Memory B cell (primary cell): ENCODE measurements around the gene DICER1.
"Not testable (repeated sequence)": the region's sequence is repeated elsewhere in the genome, so short reads cannot be mapped to it uniquely, and the experiment has no call there.

ENCODE experiments used
- ATAC-seq: fragments of 150-1000 bp; cut with Tn5 transposase; 2 replicates; pipeline ENCODE4 v1.10.0; 2021; ENCODE audit warnings: low read depth, mild to moderate bottlenecking, moderate library complexity
- DNase-seq, 2 donors: peaks; one replicate each; pipeline ENCODE4 v3.0.0; 2022; ENCODE audit warnings: low spot score in 2 of 2
- H3K27ac Mint-ChIP-seq: one replicate; pipeline ENCODE4 v1.8.0; 2022; ENCODE audit warnings: mild to moderate bottlenecking, moderate library complexity, mixed read lengths
- H3K27me3 Mint-ChIP-seq: one replicate; pipeline ENCODE4 v1.8.0; 2022; ENCODE audit warnings: mixed read lengths
- H3K36me3 Mint-ChIP-seq: one replicate; pipeline ENCODE4 v1.8.0; 2022; ENCODE audit warnings: mild to moderate bottlenecking, mixed read lengths
- H3K4me1 Mint-ChIP-seq: one replicate; pipeline ENCODE4 v1.8.0; 2022; ENCODE audit warnings: mixed read lengths
- H3K4me3 Mint-ChIP-seq: one replicate; pipeline ENCODE4 v1.8.0; 2022; ENCODE audit warnings: mild to moderate bottlenecking, moderate library complexity, mixed read lengths
- H3K9me3 Mint-ChIP-seq: one replicate; pipeline ENCODE4 v1.8.0; 2022; ENCODE audit warnings: mixed read lengths

The DICER1 gene

DNA sequence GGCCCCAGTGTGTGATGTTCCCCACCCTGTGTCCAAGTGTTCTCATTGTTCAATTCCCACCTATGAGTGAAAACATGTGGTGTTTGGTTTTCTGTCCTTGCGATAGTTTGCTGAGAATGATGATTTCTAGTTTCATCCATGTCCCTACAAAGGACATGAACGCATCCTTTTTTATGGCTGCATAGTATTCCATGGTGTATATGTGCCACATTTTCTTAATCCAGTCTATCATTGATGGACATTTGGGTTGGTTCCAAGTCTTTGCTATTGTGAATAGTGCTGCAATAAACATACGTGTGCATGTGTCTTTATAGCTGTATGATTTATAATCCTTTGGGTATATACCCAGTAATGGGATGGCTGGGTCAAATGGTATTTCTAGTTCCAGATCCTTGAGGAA lies 18.3 kb upstream of the DICER1 start:
- not testable (repeated sequence) for H3K9me3 Mint-ChIP-seq, H3K36me3 Mint-ChIP-seq, H3K27ac Mint-ChIP-seq, H3K4me1 Mint-ChIP-seq, ATAC-seq, H3K27me3 Mint-ChIP-seq, H3K4me3 Mint-ChIP-seq, DNase-seq

DNA sequence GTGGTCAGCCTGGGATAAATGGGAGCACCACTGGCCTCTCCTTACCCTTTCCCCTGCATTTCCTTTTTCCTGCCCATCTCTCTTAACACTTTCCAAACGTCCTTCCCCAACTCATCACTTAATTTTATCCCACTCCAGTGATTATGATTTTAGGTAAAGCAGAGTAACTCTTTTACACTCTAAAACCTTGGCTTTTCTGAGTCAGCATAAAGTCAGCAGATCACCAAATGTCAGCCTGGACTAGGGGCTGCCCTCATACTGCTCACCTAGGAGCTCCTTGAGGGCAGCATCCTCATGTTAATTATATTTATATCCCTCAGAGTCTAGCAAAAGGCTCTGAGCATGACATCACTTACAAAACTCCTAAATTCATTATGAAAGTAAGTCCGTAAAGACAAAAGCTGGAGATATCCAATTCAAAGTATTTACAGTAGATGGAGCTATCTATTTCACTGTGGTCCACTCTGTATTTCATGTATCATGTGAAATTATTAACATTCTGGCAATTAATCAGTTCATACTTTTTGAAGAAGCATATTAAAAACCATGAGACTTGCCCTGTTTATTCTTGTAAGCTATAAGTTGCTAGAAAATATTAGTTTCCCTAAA lies 17.0 kb upstream of the DICER1 start:
- no peaks in the 10 kb centered on the region for H3K9me3 Mint-ChIP-seq
- no peaks in the 10 kb centered on the region for H3K4me1 Mint-ChIP-seq
- H3K36me3 Mint-ChIP-seq = peaks cover under 1% of the 10 kb centered on the region
- no peak overlapping the region for H3K27ac Mint-ChIP-seq
- DNase-seq (no peak), ATAC-seq (no peak)
- peaks cover 3% of the 10 kb centered on the region for H3K27me3 Mint-ChIP-seq
- H3K4me3 Mint-ChIP-seq = no peak overlapping the region

GRCh38 chr14:95173518-95173917 lies 16.2 kb upstream of the DICER1 start:
- Mint-ChIP-seq H3K4me3 (no peak overlapping the region), H3K36me3 (no peaks in the 10 kb centered on the region), H3K27ac (no peak overlapping the region), H3K27me3 (peaks cover 3% of the 10 kb centered on the region), H3K4me1 (no peaks in the 10 kb centered on the region), H3K9me3 (no peaks in the 10 kb centered on the region)
- ATAC-seq (no peak), DNase-seq (no peak)

GRCh38 chr14:95167177-95167576 lies 9.8 kb upstream of the DICER1 start:
- peaks cover 6% of the 10 kb centered on the region for H3K36me3 Mint-ChIP-seq
- H3K27ac Mint-ChIP-seq = no peak overlapping the region
- ATAC-seq = no peak
- no peak overlapping the region for H3K4me3 Mint-ChIP-seq
- H3K27me3 Mint-ChIP-seq = no peaks in the 10 kb centered on the region
- peaks cover 3% of the 10 kb centered on the region for H3K4me1 Mint-ChIP-seq
- no peak for DNase-seq
- peaks cover 3% of the 10 kb centered on the region for H3K9me3 Mint-ChIP-seq

DNA sequence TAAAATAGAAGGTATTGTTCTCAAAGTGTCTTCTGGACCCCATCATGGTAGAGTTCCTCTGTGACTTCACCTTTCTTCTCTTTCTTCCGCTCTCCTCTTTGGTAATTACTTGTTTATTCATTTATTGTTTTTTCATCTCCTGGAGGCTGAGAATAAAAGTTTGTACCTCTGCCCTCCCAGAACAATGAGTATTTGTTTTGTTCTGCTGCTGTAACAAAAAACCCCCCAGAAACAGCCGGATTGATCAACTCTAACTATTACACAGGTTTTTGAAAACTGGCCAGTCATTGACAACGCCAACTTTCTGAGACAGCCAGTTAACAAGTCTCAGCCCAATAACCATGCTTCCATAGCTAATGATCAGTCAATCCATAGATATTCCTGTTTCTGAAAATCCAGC lies 8.2 kb upstream of the DICER1 start:
- Mint-ChIP-seq H3K9me3 (peaks cover 3% of the 10 kb centered on the region), H3K27me3 (no peaks in the 10 kb centered on the region), H3K4me3 (no peak overlapping the region), H3K27ac (no peak overlapping the region), H3K36me3 (peaks cover 6% of the 10 kb centered on the region), H3K4me1 (peaks cover 3% of the 10 kb centered on the region)
- no peak for ATAC-seq
- DNase-seq = no peak

DNA sequence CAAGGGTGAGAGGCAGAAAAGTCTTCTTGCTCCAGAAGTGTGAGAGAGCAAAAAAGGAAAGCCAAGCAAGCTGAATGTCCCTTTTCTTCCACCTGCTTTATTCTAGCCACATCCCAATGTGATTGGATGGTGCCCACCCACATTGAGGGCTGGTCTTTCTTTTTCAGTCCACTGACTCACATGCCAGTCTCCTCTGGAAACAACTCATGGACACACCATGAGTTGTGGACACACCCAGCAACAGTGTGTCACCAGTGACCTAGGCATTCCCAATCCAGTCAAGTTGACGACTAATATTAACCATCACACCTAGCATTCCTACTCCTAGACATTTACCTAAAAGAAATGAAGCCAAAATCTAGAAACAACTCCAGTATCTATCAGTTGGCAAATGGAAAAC lies 7.2 kb upstream of the DICER1 start:
- Mint-ChIP-seq H3K27me3 (no peaks in the 10 kb centered on the region), H3K9me3 (peaks cover 3% of the 10 kb centered on the region), H3K4me1 (peaks cover 3% of the 10 kb centered on the region), H3K27ac (no peak overlapping the region), H3K4me3 (no peak overlapping the region), H3K36me3 (peaks cover 6% of the 10 kb centered on the region)
- ATAC-seq (no peak), DNase-seq (no peak)

GRCh38 chr14:95163666-95164065 lies 6.3 kb upstream of the DICER1 start:
- peaks cover 3% of the 10 kb centered on the region for H3K9me3 Mint-ChIP-seq
- no peak for ATAC-seq
- peaks cover 3% of the 10 kb centered on the region for H3K4me1 Mint-ChIP-seq
- no peak overlapping the region for H3K27ac Mint-ChIP-seq
- H3K4me3 Mint-ChIP-seq = no peak overlapping the region
- no peak for DNase-seq
- H3K36me3 Mint-ChIP-seq = peaks cover 6% of the 10 kb centered on the region
- no peaks in the 10 kb centered on the region for H3K27me3 Mint-ChIP-seq

- H3K36me3 Mint-ChIP-seq = peaks cover 6% of the 10 kb centered on the region
- ATAC-seq (no peak), DNase-seq (no peak)
- H3K4me1 Mint-ChIP-seq = peaks cover 4% of the 10 kb centered on the region
- H3K27me3 Mint-ChIP-seq = no peaks in the 10 kb centered on the region
- no peak overlapping the region for H3K4me3 Mint-ChIP-seq
- peaks cover 3% of the 10 kb centered on the region for H3K9me3 Mint-ChIP-seq
- H3K27ac Mint-ChIP-seq = no peak overlapping the region
These were observed 5.8 kb upstream of the DICER1 start for GRCh38 chr14:95163132-95163531.

- no peak for ATAC-seq
- no peaks in the 10 kb centered on the region for H3K27me3 Mint-ChIP-seq
- peaks cover 3% of the 10 kb centered on the region for H3K9me3 Mint-ChIP-seq
- DNase-seq = no peak
- peaks cover 6% of the 10 kb centered on the region for H3K36me3 Mint-ChIP-seq
- H3K4me3 Mint-ChIP-seq = no peak overlapping the region
- H3K27ac Mint-ChIP-seq = no peak overlapping the region
- H3K4me1 Mint-ChIP-seq = peaks cover 9% of the 10 kb centered on the region
These were observed 5.3 kb upstream of the DICER1 start for GRCh38 chr14:95162641-95163040.

DNA sequence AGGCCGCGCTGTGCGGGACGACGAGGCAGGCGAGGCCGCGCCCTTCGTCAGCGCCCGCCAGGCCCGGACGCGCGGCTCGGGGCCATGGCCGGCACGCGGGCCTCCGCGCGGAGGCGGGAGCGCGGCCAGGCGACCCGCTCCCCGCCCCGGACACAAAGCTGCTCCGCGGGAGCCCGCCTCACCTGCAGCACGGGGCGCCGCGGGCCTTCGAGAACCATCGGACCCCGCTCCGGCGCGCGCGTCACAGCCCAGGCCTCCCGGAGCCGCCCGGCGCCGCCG lies 342 bp downstream of the DICER1 start:
- H3K27ac Mint-ChIP-seq = peak overlapping the region; percentile 99
- H3K4me3 Mint-ChIP-seq = peak overlapping the region; percentile 99
- peaks cover 32% of the 10 kb centered on the region for H3K4me1 Mint-ChIP-seq
- no peaks in the 10 kb centered on the region for H3K27me3 Mint-ChIP-seq
- ATAC-seq (peak; percentile 16), DNase-seq (no peak)
- H3K9me3 Mint-ChIP-seq = no peaks in the 10 kb centered on the region
- H3K36me3 Mint-ChIP-seq = peaks cover under 1% of the 10 kb centered on the region

DNA sequence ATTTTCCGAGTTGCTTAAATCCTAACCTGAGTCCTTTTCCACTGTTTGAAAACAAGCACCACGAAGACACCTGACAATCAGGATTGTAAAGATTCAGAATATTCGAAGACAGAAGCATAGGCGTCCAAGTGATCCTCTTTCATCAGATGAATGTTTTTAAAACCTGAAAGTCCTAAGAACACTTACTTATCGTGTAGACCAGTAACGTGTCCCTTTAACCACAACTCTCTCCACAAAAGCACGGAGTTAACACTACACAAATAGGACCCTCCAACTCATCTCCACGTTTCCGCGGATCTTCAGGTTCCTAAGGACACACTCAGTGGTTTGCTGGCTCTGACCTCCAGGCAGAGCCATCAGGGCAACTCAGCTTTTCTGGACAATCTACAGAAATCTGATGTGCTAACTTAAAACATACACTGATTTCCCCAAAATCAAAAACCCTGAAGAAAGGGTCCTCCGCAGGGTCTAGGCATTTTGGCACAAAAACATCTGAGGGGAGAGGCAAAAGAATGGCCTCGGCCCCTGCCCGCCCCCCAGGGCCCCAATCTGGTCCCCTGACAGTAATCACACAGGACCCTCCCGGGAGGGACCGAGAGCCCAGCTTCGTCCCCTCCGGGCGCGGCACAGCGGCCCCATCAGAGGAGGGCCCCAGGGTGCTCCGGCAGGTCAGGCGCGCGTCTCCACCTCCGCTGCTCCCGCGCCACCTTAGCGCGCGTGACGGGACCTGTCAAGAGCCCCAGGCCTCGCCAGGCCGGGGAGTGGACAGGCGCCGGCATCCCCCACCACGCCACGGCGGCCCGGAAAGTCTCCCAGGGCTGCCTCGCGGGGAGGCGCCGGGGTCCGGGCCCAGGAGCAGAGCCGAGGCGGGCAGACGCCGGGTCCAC lies 925 bp downstream of the DICER1 start:
- Mint-ChIP-seq H3K4me3 (peak overlapping the region; percentile 82), H3K36me3 (peaks cover 4% of the 10 kb centered on the region), H3K4me1 (peaks cover 38% of the 10 kb centered on the region), H3K9me3 (no peaks in the 10 kb centered on the region), H3K27me3 (no peaks in the 10 kb centered on the region), H3K27ac (peak overlapping the region; percentile 76)
- DNase-seq (peak; percentile 28 to 60), ATAC-seq (peak; percentile 7)

DNA sequence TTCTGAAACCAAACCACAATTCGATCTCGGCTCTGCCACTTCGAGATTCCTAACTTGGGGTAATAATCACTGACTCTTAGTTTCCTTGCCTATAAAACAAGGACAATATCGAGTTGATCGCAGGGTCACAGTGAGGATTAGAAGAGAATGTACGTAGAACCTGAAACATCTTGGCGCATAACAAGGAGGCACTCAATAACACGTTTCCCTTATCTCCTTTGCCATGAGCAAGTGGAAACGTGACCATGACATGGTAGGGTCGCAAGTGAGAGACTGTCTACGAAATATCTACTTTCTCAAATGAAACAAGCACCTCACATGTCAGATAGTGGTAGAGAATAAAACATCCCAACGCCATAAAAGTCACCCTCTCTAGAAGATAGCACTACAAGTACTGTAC lies 2.3 kb downstream of the DICER1 start:
- no peak for ATAC-seq
- Mint-ChIP-seq H3K36me3 (peaks cover 4% of the 10 kb centered on the region), H3K9me3 (no peaks in the 10 kb centered on the region), H3K4me1 (peaks cover 44% of the 10 kb centered on the region), H3K4me3 (peak overlapping the region; percentile 80), H3K27me3 (no peaks in the 10 kb centered on the region), H3K27ac (peak overlapping the region; percentile 90)
- DNase-seq = no peak

DNA sequence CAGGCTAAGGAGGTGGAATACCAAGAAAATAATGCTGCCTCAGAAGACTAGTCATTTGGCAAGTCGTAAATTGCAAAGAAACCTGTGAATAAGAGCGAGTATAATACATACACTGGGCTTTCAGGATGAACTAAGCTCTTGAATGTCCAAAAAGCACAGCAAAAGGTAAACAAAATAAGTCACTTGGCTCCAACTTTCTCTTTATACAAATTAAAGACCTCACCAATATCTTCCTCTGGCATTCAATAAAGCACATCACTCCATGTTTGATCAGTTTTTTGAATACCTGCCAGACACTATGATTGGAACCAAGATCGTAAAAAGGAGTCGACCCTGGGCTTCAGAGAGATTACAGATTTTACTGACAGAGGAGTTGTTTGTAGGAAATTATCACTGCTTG lies 3.5 kb downstream of the DICER1 start:
- Mint-ChIP-seq H3K4me1 (peaks cover 50% of the 10 kb centered on the region), H3K4me3 (no peak overlapping the region), H3K36me3 (peaks cover 4% of the 10 kb centered on the region), H3K9me3 (no peaks in the 10 kb centered on the region), H3K27ac (no peak overlapping the region), H3K27me3 (no peaks in the 10 kb centered on the region)
- DNase-seq (no peak), ATAC-seq (no peak)

GRCh38 chr14:95151561-95151960 lies 5.8 kb downstream of the DICER1 start:
- peaks cover 8% of the 10 kb centered on the region for H3K36me3 Mint-ChIP-seq
- H3K27me3 Mint-ChIP-seq = no peaks in the 10 kb centered on the region
- DNase-seq (no peak), ATAC-seq (no peak)
- H3K9me3 Mint-ChIP-seq = peaks cover 2% of the 10 kb centered on the region
- H3K27ac Mint-ChIP-seq = no peak overlapping the region
- no peak overlapping the region for H3K4me3 Mint-ChIP-seq
- H3K4me1 Mint-ChIP-seq = peaks cover 62% of the 10 kb centered on the region

GRCh38 chr14:95150910-95151309 lies 6.4 kb downstream of the DICER1 start:
- H3K27ac Mint-ChIP-seq = no peak overlapping the region
- H3K36me3 Mint-ChIP-seq = peaks cover 13% of the 10 kb centered on the region
- no peaks in the 10 kb centered on the region for H3K27me3 Mint-ChIP-seq
- ATAC-seq (no peak), DNase-seq (no peak)
- H3K4me1 Mint-ChIP-seq = peaks cover 57% of the 10 kb centered on the region
- peaks cover 6% of the 10 kb centered on the region for H3K9me3 Mint-ChIP-seq
- no peak overlapping the region for H3K4me3 Mint-ChIP-seq
